OCI-LY7 (cell line): ENCODE results near the gene DNMBP.

Source experiments
- CTCF ChIP-seq: fragments of 200-600 bp; sonication (generic); conservative IDR thresholded peaks from 2 replicates; pipeline ENCODE4 v1.5.1; 2014; ENCODE audit warnings: mild to moderate bottlenecking, antibody characterized with exemption, low read length, moderate library complexity, mixed read lengths
- EZH2phosphoT487 ChIP-seq: fragments of 200-600 bp; sonication (generic); IDR thresholded peaks from 2 replicates; pipeline ENCODE4 v1.6.1; 2018; ENCODE audit warnings: low read depth, borderline replicate concordance, mild to moderate bottlenecking, mixed run types, antibody characterized with exemption, low read length, moderate library complexity, mixed read lengths

- TF ChIP-seq CTCF (no peak), EZH2phosphoT487 (no peak)
These were observed 28.9 kb upstream of the DNMBP start for GRCh38 chr10:100038561-100039071.
